Activated naive CD4-positive, alpha-beta T cell treated with anti-CD3 and anti-CD28 coated beads, Interleukin-2, amount 10 ng/mL, durations not matched to agents 7 days and 5 days (primary cell): ENCODE measurements around the gene MAEA.

ENCODE experiments used
- CTCF ChIA-PET: fragments of 350-600 bp; sonication (Branson Sonifier 250); formaldehyde crosslinking; loops from one replicate; lab custom pipeline; 2021; ENCODE audit warnings: antibody characterized with exemption; lab: Charles Lee
- DNase-seq: peaks from one replicate; pipeline ENCODE4 v3.0.0-alpha.2; 2020
- H3K27ac Mint-ChIP-seq: one replicate; pipeline ENCODE4 v1.8.0; 2021; ENCODE audit warnings: mild to moderate bottlenecking, moderate library complexity, mixed read lengths
- H3K27me3 Mint-ChIP-seq: one replicate; pipeline ENCODE4 v1.8.0; 2021; ENCODE audit warnings: mild to moderate bottlenecking, mixed read lengths
- H3K36me3 Mint-ChIP-seq: one replicate; pipeline ENCODE4 v1.8.0; 2021; ENCODE audit warnings: mixed read lengths
- H3K4me1 Mint-ChIP-seq: one replicate; pipeline ENCODE4 v1.8.0; 2021; ENCODE audit warnings: mixed read lengths
- H3K4me3 Mint-ChIP-seq: one replicate; pipeline ENCODE4 v1.8.0; 2021; ENCODE audit warnings: mild to moderate bottlenecking, moderate library complexity, mixed read lengths
- H3K9me3 Mint-ChIP-seq: one replicate; pipeline ENCODE4 v1.8.0; 2021; ENCODE audit warnings: mixed read lengths

Gene MAEA

GRCh38 chr4:1295405-1296055, 5.8 kb downstream of the MAEA start:
- Mint-ChIP-seq H3K4me3 (no peak overlapping the region), H3K36me3 (peaks cover 37% of the 10 kb centered on the region), H3K27me3 (no peaks in the 10 kb centered on the region), H3K4me1 (peaks cover 44% of the 10 kb centered on the region), H3K9me3 (no peaks in the 10 kb centered on the region), H3K27ac (no peak overlapping the region)
- CTCF ChIA-PET: interaction anchor here (1.6 kb wide), 1 partner anchor 27 kb away, joined by 4 read pairs; no protein-coding TSS in a partner anchor
- no peak for DNase-seq

- Mint-ChIP-seq H3K4me3 (no peak overlapping the region), H3K27ac (no peak overlapping the region)
- CTCF ChIA-PET: no interaction called here
Observed at GRCh38 chr4:1296324-1297022, 6.8 kb downstream of the MAEA start.

GRCh38 chr4:1297023-1297395, 7.3 kb downstream of the MAEA start:
- CTCF ChIA-PET: no interaction called here
- Mint-ChIP-seq H3K27me3 (no peaks in the 10 kb centered on the region), H3K36me3 (peaks cover 40% of the 10 kb centered on the region), H3K9me3 (no peaks in the 10 kb centered on the region), H3K4me3 (no peak overlapping the region), H3K4me1 (peaks cover 37% of the 10 kb centered on the region), H3K27ac (no peak overlapping the region)
- no peak for DNase-seq

More at GRCh38 chr4:1296324-1297022, 6.8 kb downstream of the MAEA start:
- Mint-ChIP-seq H3K4me1 (peaks cover 42% of the 10 kb centered on the region), H3K27me3 (no peaks in the 10 kb centered on the region), H3K36me3 (peaks cover 43% of the 10 kb centered on the region), H3K9me3 (no peaks in the 10 kb centered on the region)
- peak; percentile 14 for DNase-seq

DNA sequence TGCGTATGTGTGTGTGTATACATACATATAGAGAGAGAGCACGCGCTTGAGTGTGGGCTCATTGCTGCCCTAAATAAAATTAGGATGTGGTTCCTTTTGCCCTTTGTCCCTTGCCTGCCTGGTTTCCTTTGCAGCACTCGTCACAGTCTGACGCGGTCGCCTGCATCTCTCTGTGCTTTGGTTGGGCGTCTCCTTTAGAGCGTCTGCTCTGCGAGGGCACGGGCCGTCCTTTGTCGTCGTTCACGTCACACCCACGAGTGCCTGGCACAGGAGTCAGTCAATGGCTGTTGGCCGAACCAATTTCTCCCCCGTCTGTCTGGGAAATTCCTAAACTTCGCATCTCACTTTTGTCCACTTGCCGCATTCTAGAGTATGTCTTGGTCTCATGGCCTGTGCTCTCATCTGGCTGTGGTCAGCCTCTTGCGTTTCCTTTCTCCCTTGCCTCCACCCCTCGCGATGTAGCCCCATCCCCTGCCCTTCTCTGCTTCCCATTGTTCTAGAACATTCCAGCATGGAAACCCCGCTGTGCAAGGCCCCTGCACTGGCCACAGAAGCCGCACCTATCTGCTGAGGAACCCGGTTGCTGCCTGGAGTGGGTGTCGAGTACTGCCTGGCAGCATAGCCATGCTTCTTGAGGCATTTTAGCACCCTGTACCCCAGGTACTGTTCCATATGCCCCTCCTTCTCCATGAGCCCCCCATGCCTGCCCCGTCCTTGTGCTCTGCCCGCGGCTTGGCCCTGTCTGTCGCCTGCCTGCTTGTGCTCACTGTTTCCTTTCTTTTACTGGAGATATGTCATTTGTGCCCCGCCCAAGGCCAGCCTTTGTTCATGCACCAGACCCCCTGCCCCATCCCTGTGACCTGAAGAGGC, 8.0 kb downstream of the MAEA start:
- Mint-ChIP-seq H3K4me1 (peaks cover 32% of the 10 kb centered on the region), H3K27ac (no peak overlapping the region), H3K9me3 (no peaks in the 10 kb centered on the region), H3K36me3 (peaks cover 39% of the 10 kb centered on the region), H3K27me3 (no peaks in the 10 kb centered on the region), H3K4me3 (no peak overlapping the region)
- CTCF ChIA-PET: no interaction called here
- DNase-seq: no peak

GRCh38 chr4:1298461-1298860, 8.8 kb downstream of the MAEA start:
- no peak for DNase-seq
- Mint-ChIP-seq H3K27ac (no peak overlapping the region), H3K4me3 (no peak overlapping the region), H3K4me1 (peaks cover 29% of the 10 kb centered on the region), H3K36me3 (peaks cover 41% of the 10 kb centered on the region), H3K27me3 (no peaks in the 10 kb centered on the region), H3K9me3 (no peaks in the 10 kb centered on the region)
- CTCF ChIA-PET: no interaction called here

DNA sequence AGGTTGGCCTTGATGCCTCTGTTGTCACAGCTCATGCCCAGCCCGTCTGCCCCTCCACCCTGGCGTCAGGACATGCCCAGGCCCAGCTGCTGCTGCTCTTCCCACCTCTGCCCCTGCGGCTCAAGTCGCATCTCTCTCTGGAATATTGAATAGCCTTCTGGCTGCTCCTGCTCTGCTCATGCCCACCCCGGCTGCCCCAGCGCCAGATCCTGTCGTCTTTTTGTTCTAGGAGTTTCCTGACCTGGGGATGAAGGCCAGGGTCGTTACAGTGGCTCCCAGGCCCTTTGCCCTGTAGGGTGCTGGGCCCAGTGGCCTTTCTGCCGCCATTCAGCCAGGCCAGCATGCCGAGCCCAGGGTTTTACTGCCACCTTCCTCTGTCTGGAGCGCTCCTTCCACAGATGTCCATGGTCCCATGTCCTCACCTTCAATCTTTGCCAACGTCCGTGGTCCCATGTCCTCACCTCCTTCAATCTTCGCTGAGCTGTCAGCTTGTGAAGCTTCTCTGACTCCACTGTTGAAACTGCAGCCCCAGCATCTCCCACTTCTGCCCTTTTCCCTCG, 9.7 kb downstream of the MAEA start:
- Mint-ChIP-seq H3K9me3 (no peaks in the 10 kb centered on the region), H3K27ac (no peak overlapping the region), H3K36me3 (peaks cover 40% of the 10 kb centered on the region), H3K27me3 (no peaks in the 10 kb centered on the region), H3K4me1 (peaks cover 25% of the 10 kb centered on the region), H3K4me3 (no peak overlapping the region)
- DNase-seq: no peak
- CTCF ChIA-PET: interaction anchor here (1.5 kb wide), 1 partner anchor 9 kb away, joined by 4 read pairs; no protein-coding TSS in a partner anchor

GRCh38 chr4:1300466-1301455, 11.1 kb downstream of the MAEA start:
- Mint-ChIP-seq H3K4me3 (no peak overlapping the region), H3K4me1 (peaks cover 27% of the 10 kb centered on the region)
- CTCF ChIA-PET: interaction anchor here (1.5 kb wide), 1 partner anchor 10 kb away, joined by 4 read pairs; no protein-coding TSS in a partner anchor

GRCh38 chr4:1302159-1302558, 12.5 kb downstream of the MAEA start:
- Mint-ChIP-seq H3K4me3 (no peak overlapping the region), H3K27me3 (no peaks in the 10 kb centered on the region), H3K4me1 (peaks cover 31% of the 10 kb centered on the region), H3K27ac (no peak overlapping the region), H3K9me3 (no peaks in the 10 kb centered on the region), H3K36me3 (peaks cover 55% of the 10 kb centered on the region)
- CTCF ChIA-PET: no interaction called here
- DNase-seq: no peak

More at GRCh38 chr4:1300466-1301455, 11.1 kb downstream of the MAEA start:
- peaks cover 51% of the 10 kb centered on the region for H3K36me3 Mint-ChIP-seq
- H3K27ac Mint-ChIP-seq: peak overlapping the region; percentile 62
- no peaks in the 10 kb centered on the region for H3K27me3 Mint-ChIP-seq
- no peaks in the 10 kb centered on the region for H3K9me3 Mint-ChIP-seq
- peak; percentile 34 for DNase-seq

GRCh38 chr4:1305261-1305711, 15.6 kb downstream of the MAEA start:
- H3K4me3 Mint-ChIP-seq: no peak overlapping the region
- H3K36me3 Mint-ChIP-seq: peaks cover 45% of the 10 kb centered on the region

GRCh38 chr4:1305781-1306455, 16.2 kb downstream of the MAEA start:
- Mint-ChIP-seq H3K4me1 (peaks cover 57% of the 10 kb centered on the region), H3K27me3 (no peaks in the 10 kb centered on the region), H3K9me3 (no peaks in the 10 kb centered on the region), H3K27ac (peak overlapping the region; percentile 83), H3K36me3 (peaks cover 42% of the 10 kb centered on the region), H3K4me3 (no peak overlapping the region)
- CTCF ChIA-PET: interaction anchor here (0.6 kb wide), 1 partner anchor 45 kb away, joined by 3 read pairs; no protein-coding TSS in a partner anchor
- peak; percentile 41 for DNase-seq

More at GRCh38 chr4:1305261-1305711, 15.6 kb downstream of the MAEA start:
- no peak overlapping the region for H3K27ac Mint-ChIP-seq
- CTCF ChIA-PET: no interaction called here
- H3K4me1 Mint-ChIP-seq: peaks cover 56% of the 10 kb centered on the region
- no peak for DNase-seq
- no peaks in the 10 kb centered on the region for H3K9me3 Mint-ChIP-seq
- H3K27me3 Mint-ChIP-seq: no peaks in the 10 kb centered on the region

DNA sequence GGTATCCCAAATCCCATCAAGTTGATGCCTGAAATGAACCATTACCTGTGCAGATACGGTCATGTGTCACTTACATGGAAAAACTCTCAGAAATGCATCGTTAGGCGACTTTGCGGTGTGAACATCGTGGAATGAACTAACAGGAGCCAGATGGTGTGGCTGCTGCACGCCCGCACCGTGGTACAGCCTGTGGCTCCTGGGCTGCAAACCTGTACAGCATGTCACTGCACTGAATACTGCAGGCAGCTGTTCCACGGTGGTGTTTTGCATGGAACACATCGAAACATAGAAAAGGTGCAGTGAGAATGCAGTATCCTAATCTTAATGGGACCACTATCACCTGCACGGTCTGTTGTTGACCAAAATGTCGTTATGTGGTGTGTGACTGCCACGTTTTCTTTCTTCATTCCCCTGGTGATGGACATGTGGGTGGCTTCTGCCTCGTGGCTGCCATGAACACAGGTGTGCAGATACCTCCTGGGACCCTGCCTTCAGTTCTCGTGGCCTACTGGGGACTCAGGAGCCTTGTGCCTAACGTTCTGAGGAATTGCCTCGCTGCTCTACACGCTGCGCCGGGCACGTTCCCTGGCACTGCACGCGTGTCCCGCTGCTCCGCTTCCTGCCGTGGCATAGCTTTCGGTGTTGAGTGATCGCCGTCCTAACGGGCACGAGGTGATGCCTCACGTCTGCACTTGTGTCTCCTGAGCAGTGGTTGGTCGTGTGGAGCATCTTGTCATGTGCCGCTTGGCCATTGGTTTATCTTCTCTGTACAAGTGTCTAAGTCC, 18.5 kb downstream of the MAEA start:
- no peak for DNase-seq
- H3K36me3 Mint-ChIP-seq: peaks cover 47% of the 10 kb centered on the region
- no peak overlapping the region for H3K27ac Mint-ChIP-seq
- CTCF ChIA-PET: interaction anchor here (0.9 kb wide), 1 partner anchor 177 kb away, joined by 3 read pairs; no protein-coding TSS in a partner anchor
- peaks cover 66% of the 10 kb centered on the region for H3K4me1 Mint-ChIP-seq
- no peak overlapping the region for H3K4me3 Mint-ChIP-seq
- H3K9me3 Mint-ChIP-seq: no peaks in the 10 kb centered on the region
- no peaks in the 10 kb centered on the region for H3K27me3 Mint-ChIP-seq
